Vagina (tissue), 2 donors: ENCODE measurements around the gene KCNH5. TPM values are rescaled to one million over a fixed set of nuclear protein-coding genes. Genes with fewer than 3 reads are reported as not detected.

Source experiments
- DNase-seq, 2 donors: peaks; one replicate each; pipeline ENCODE4 v3.0.0-alpha.2; 2017; ENCODE audit errors: extremely low spot score in 2 of 2
- H3K27ac ChIP-seq: fragments of 200-600 bp; sonication (generic); one replicate; pipeline ENCODE4 v1.5.1; 2019
- H3K27me3 ChIP-seq: fragments of 200-600 bp; sonication (generic); one replicate; pipeline ENCODE4 v1.5.1; 2019
- H3K36me3 ChIP-seq, 2 donors: fragments of 200-600 bp; sonication (generic); one replicate each; pipeline ENCODE4 v1.5.1; 2017 to 2019
- H3K4me1 ChIP-seq: fragments of 200-600 bp; sonication (generic); one replicate; pipeline ENCODE4 v1.5.1; 2019
- H3K4me3 ChIP-seq, 2 donors: fragments of 200-600 bp; sonication (generic); 1 replicate in 1 of 2; 2 replicates in 1 of 2; pipeline ENCODE4 v1.5.1; 2016 to 2019
- H3K9me3 ChIP-seq: fragments of 200-600 bp; sonication (generic); one replicate; pipeline ENCODE4 v1.5.1; 2019
- CTCF ChIP-seq, 3 experiments: fragments of 450-650 bp in 2 of 3; fragments of 200-600 bp in 1 of 3; sonication (generic) in 1 of 3; IDR thresholded peaks; one replicate each; pipeline ENCODE4 v1.5.1; 2017 to 2019; ENCODE audit warnings: antibody characterized with exemption in 3 of 3, mild to moderate bottlenecking in 2 of 3, moderate library complexity in 2 of 3
- POLR2A ChIP-seq, 2 donors: fragments of 450-650 bp; IDR thresholded peaks; one replicate each; pipeline ENCODE4 v1.6.1; 2017; ENCODE audit warnings: antibody characterized with exemption in 2 of 2, mild to moderate bottlenecking in 2 of 2, moderate library complexity in 2 of 2
- POLR2AphosphoS5 ChIP-seq, 2 donors: sonication (generic); formaldehyde crosslinking; IDR thresholded peaks; one replicate each; pipeline ENCODE4 v1.9.0; 2017; ENCODE audit warnings: antibody characterized with exemption in 2 of 2, mild to moderate bottlenecking in 2 of 2, low read depth in 1 of 2; ENCODE audit not compliant: insufficient read depth in 1 of 2
- intact Hi-C: fragments of 100-400 bp; cut with DNase I; formaldehyde crosslinking; loops from one replicate; pipeline ENCODE4 v1.15.1; 2023
- total RNA-seq: library from RNA; depleted of rRNA; stranded (reverse); fragments of >200 nt; gene quantifications from one replicate; pipeline ENCODE4 v1.2.3, GENCODE V29; 2016

Gene KCNH5
- total RNA-seq, 1 donor from 2014 or later: 0.49 TPM

DNA sequence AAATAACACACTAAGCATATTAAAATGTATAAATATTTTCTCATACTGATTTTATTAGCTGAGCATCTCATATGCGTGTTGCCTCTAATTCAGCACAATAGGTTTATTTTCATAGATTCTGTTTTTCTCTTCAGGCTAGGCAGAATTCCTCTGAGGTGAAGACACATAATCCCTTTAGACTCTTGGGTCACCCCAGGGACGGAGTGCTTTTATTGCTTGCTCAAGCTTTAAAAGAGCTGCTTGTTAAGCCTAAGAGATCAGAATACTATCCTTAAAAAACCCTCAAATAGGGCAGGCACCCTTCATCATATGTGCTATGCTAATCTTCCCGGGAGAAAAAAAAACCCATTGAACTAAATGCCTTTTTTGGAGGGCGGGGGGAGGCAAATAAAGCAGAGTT lies 390.1 kb downstream of the KCNH5 start:
- intact Hi-C loops: no loop called here
- TF ChIP-seq POLR2A (IDR thresholded peaks at IDR 0.05) (no peak), CTCF (IDR thresholded peaks at IDR 0.05) (no peak), POLR2AphosphoS5 (IDR thresholded peaks at IDR 0.05; ENCODE audit: insufficient read depth in 1 of 2, low read depth in 1 of 2) (no peak)
- no peak overlapping the region for H3K4me3 ChIP-seq
- no peaks in the 10 kb centered on the region for H3K4me1 ChIP-seq
- no peaks in the 10 kb centered on the region for H3K27me3 ChIP-seq
- no peak for DNase-seq
- H3K27ac ChIP-seq: no peak overlapping the region
- no peaks in the 10 kb centered on the region for H3K36me3 ChIP-seq
- no peaks in the 10 kb centered on the region for H3K9me3 ChIP-seq

DNA sequence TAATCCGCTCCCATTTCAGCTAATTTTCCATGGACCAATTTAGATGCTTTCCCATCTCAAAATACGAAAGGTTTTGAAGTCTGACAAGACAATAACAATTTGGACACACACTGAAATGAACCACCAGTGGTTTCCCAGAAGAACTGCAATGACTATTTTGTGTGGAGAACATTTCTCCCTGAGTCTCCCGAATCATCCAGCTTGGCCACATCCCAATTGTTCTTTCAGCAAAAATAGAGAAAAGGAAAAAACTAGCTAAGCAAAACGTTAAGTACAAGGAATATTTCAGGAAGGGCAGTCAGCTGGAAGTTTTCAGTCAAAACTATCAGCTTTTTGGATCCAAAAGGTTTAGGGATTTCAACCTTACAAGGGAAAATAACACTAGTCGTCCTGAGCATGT lies 390.6 kb downstream of the KCNH5 start:
- DNase-seq: no peak
- H3K4me1 ChIP-seq: no peaks in the 10 kb centered on the region
- H3K36me3 ChIP-seq: no peaks in the 10 kb centered on the region
- no peaks in the 10 kb centered on the region for H3K9me3 ChIP-seq
- H3K27me3 ChIP-seq: no peaks in the 10 kb centered on the region
- TF ChIP-seq CTCF (IDR thresholded peaks at IDR 0.05): no peak
- H3K4me3 ChIP-seq: no peak overlapping the region
- H3K27ac ChIP-seq: no peak overlapping the region
- intact Hi-C loops: no loop called here

Other genes starting within 250 kb of the KCNH5 start
- gene RHOJ, start 159.0 kb upstream of the KCNH5 start, total RNA-seq: 10.8 TPM